GM23338 (cell line): ENCODE results near the gene OSGEPL1. TPM values are rescaled to one million over a fixed set of nuclear protein-coding genes. Genes with fewer than 3 reads are reported as not detected.

Experiments used
- ATAC-seq: fragments of 200-7000 bp; cut with Tn5 transposase; 3 replicates; pipeline ENCODE4 v1.9.1; 2020
- DNase-seq: peaks from one replicate; pipeline ENCODE4 v3.0.0-alpha.2; 2015; ENCODE audit warnings: low spot score
- H2AFZ ChIP-seq: fragments of 200-600 bp; sonication (generic); 2 replicates; pipeline ENCODE4 v1.8.0; 2016; ENCODE audit warnings: antibody characterized with exemption, mild to moderate bottlenecking, moderate library complexity
- H3F3A ChIP-seq: fragments of 200-600 bp; sonication (generic); replicated peaks from 2 replicates; pipeline ENCODE4 v1.8.0; 2017; ENCODE audit warnings: antibody characterized with exemption, mixed run types, low read depth
- H3K27ac ChIP-seq: fragments of 200-600 bp; sonication (generic); 2 replicates; pipeline ENCODE4 v1.6.1; 2016; ENCODE audit warnings: low read depth
- H3K27me3 ChIP-seq: fragments of 200-600 bp; sonication (generic); 2 replicates; pipeline ENCODE4 v1.8.0; 2016; ENCODE audit warnings: mild to moderate bottlenecking, mixed run types, moderate library complexity; ENCODE audit not compliant: insufficient read depth
- H3K36me3 ChIP-seq: fragments of 200-600 bp; sonication (generic); 2 replicates; pipeline ENCODE4 v1.8.0; 2016; ENCODE audit warnings: mild to moderate bottlenecking; ENCODE audit not compliant: insufficient read depth
- H3K4me1 ChIP-seq: fragments of 200-600 bp; sonication (generic); 2 replicates; pipeline ENCODE4 v1.8.0; 2016; ENCODE audit warnings: mild to moderate bottlenecking, moderate library complexity; ENCODE audit not compliant: insufficient read depth
- H3K4me2 ChIP-seq: fragments of 200-600 bp; sonication (generic); 2 replicates; pipeline ENCODE4 v1.7.1; 2017; ENCODE audit warnings: mixed run types
- H3K4me3 ChIP-seq: fragments of 200-600 bp; sonication (generic); 2 replicates; pipeline ENCODE4 v1.6.1; 2016; ENCODE audit warnings: mixed run types
- H3K79me2 ChIP-seq: fragments of 200-600 bp; sonication (generic); replicated peaks from 2 replicates; pipeline ENCODE4 v1.8.0; 2017; ENCODE audit warnings: mild to moderate bottlenecking; ENCODE audit not compliant: insufficient read depth
- H3K9me2 ChIP-seq: fragments of 200-600 bp; sonication (generic); 2 replicates; pipeline ENCODE4 v1.8.0; 2017; ENCODE audit not compliant: insufficient read depth
- H4K20me1 ChIP-seq: fragments of 200-600 bp; sonication (generic); replicated peaks from 2 replicates; pipeline ENCODE4 v1.8.0; 2017; ENCODE audit warnings: mild to moderate bottlenecking; ENCODE audit not compliant: insufficient read depth
- H3K27ac Mint-ChIP-seq: 2 replicates; pipeline ENCODE4 v1.8.0; 2020; ENCODE audit warnings: inconsistent platforms, mild to moderate bottlenecking, moderate library complexity, mixed read lengths
- H3K27me3 Mint-ChIP-seq: 3 replicates; pipeline ENCODE4 v1.8.0; 2022; ENCODE audit warnings: low read depth, mild to moderate bottlenecking, moderate library complexity, mixed read lengths, inconsistent platforms; ENCODE audit not compliant: insufficient read depth, poor library complexity
- H3K36me3 Mint-ChIP-seq: 3 replicates; pipeline ENCODE4 v1.8.0; 2021; ENCODE audit warnings: low read depth, mild to moderate bottlenecking, inconsistent platforms, moderate library complexity, mixed read lengths
- H3K4me1 Mint-ChIP-seq: 3 replicates; pipeline ENCODE4 v1.8.0; 2020; ENCODE audit warnings: mild to moderate bottlenecking, inconsistent platforms, mixed read lengths
- H3K4me3 Mint-ChIP-seq: 3 replicates; pipeline ENCODE4 v1.8.0; 2021; ENCODE audit warnings: moderate library complexity, mild to moderate bottlenecking, inconsistent platforms, mixed read lengths
- H3K9me3 Mint-ChIP-seq: 3 replicates; pipeline ENCODE4 v1.8.0; 2020; ENCODE audit warnings: moderate library complexity, mild to moderate bottlenecking, inconsistent platforms, mixed read lengths
- CREB1 ChIP-seq: fragments of 250-450 bp; sonication (Bioruptor Pico); IDR thresholded peaks from 2 replicates; pipeline ENCODE4 v1.5.0; 2020; ENCODE audit warnings: low read depth, mild to moderate bottlenecking, moderate library complexity
- JUNB ChIP-seq: IDR thresholded peaks from one replicate; pipeline ENCODE4 v1.6.1; 2016; ENCODE audit warnings: antibody characterized with exemption; ENCODE audit not compliant: unreplicated experiment
- NANOG ChIP-seq: IDR thresholded peaks from 2 replicates; pipeline ENCODE4 v1.6.1; 2016; ENCODE audit warnings: antibody characterized with exemption, borderline replicate concordance
- POLR2AphosphoS5 ChIP-seq: IDR thresholded peaks from 2 replicates; pipeline ENCODE4 v1.6.1; 2016; ENCODE audit warnings: antibody characterized with exemption, low read depth
- polyA plus RNA-seq: library from polyadenylated mRNA; unstranded; fragments of >200 nt; fragmentation: Nextera tagmentation; extraction: Ambion mirVana; gene quantifications from 2 replicates; pipeline ENCODE4 v1.2.1, GENCODE V29; 2016
- total RNA-seq: library from RNA; depleted of rRNA; stranded (reverse); fragments of >200 nt; shearing (Covaris generic); gene quantifications from 2 replicates; pipeline ENCODE4 v1.2.3, GENCODE V29; 2014
- TF ChIP-seq, protein P1 (sequence below): fragments of 250-450 bp; sonication (Bioruptor Pico); IDR thresholded peaks from 2 replicates; pipeline ENCODE4 v1.5.0; 2020; ENCODE audit warnings: mild to moderate bottlenecking, moderate library complexity

The OSGEPL1 gene
- total and polyA plus RNA-seq, 2 experiments from 2014 or later = 19.6 to 23.1 TPM

DNA sequence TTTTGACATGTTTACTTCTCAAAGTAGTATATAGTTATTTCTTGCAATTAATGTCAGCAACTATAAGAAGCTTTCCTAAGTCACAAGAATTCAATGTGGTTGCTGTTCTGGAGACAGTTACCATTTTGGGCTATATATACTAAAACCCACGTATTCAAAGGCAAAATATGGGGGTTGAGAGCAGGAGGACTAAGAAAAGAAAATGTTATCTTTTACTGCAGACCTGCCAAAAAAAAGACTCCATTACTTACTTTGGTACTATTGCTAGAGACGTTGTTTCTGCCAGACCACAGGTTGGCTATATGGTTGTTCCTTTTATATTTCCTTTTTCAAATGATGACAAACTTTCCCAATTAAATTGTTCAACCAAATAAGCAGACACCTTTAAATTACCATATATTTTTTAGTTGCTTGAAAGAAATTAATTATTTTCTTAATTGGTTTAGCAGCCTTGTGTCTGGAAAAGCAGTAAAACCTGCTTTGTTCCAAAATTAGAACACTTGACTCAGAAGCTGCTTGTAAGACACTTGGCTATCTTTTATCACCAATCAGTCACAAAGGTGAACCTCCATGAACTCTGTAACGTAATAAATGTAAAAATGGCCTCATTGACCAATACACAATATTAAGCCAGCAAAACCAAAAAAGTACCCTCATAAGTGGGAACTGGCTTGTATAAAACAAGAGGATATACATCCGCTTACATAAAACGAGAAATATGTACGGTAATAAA is 8.2 kb upstream of the OSGEPL1 start (continued):
- TF ChIP-seq, protein P1, sequence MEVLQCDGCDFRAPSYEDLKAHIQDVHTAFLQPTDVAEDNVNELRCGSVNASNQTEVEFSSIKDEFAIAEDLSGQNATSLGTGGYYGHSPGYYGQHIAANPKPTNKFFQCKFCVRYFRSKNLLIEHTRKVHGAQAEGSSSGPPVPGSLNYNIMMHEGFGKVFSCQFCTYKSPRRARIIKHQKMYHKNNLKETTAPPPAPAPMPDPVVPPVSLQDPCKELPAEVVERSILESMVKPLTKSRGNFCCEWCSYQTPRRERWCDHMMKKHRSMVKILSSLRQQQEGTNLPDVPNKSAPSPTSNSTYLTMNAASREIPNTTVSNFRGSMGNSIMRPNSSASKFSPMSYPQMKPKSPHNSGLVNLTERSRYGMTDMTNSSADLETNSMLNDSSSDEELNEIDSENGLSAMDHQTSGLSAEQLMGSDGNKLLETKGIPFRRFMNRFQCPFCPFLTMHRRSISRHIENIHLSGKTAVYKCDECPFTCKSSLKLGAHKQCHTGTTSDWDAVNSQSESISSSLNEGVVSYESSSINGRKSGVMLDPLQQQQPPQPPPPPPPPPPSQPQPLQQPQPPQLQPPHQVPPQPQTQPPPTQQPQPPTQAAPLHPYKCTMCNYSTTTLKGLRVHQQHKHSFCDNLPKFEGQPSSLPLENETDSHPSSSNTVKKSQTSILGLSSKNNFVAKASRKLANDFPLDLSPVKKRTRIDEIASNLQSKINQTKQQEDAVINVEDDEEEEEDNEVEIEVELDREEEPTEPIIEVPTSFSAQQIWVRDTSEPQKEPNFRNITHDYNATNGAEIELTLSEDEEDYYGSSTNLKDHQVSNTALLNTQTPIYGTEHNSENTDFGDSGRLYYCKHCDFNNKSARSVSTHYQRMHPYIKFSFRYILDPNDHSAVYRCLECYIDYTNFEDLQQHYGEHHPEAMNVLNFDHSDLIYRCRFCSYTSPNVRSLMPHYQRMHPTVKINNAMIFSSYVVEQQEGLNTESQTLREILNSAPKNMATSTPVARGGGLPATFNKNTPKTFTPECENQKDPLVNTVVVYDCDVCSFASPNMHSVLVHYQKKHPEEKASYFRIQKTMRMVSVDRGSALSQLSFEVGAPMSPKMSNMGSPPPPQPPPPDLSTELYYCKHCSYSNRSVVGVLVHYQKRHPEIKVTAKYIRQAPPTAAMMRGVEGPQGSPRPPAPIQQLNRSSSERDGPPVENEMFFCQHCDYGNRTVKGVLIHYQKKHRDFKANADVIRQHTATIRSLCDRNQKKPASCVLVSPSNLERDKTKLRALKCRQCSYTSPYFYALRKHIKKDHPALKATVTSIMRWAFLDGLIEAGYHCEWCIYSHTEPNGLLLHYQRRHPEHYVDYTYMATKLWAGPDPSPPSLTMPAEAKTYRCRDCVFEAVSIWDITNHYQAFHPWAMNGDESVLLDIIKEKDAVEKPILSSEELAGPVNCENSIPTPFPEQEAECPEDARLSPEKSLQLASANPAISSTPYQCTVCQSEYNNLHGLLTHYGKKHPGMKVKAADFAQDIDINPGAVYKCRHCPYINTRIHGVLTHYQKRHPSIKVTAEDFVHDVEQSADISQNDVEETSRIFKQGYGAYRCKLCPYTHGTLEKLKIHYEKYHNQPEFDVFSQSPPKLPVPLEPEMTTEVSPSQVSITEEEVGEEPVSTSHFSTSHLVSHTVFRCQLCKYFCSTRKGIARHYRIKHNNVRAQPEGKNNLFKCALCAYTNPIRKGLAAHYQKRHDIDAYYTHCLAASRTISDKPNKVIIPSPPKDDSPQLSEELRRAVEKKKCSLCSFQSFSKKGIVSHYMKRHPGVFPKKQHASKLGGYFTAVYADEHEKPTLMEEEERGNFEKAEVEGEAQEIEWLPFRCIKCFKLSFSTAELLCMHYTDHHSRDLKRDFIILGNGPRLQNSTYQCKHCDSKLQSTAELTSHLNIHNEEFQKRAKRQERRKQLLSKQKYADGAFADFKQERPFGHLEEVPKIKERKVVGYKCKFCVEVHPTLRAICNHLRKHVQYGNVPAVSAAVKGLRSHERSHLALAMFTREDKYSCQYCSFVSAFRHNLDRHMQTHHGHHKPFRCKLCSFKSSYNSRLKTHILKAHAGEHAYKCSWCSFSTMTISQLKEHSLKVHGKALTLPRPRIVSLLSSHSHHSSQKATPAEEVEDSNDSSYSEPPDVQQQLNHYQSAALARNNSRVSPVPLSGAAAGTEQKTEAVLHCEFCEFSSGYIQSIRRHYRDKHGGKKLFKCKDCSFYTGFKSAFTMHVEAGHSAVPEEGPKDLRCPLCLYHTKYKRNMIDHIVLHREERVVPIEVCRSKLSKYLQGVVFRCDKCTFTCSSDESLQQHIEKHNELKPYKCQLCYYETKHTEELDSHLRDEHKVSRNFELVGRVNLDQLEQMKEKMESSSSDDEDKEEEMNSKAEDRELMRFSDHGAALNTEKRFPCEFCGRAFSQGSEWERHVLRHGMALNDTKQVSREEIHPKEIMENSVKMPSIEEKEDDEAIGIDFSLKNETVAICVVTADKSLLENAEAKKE (CRISPR knock-in tag) = no peak
- TF ChIP-seq NANOG = no peak

DNA sequence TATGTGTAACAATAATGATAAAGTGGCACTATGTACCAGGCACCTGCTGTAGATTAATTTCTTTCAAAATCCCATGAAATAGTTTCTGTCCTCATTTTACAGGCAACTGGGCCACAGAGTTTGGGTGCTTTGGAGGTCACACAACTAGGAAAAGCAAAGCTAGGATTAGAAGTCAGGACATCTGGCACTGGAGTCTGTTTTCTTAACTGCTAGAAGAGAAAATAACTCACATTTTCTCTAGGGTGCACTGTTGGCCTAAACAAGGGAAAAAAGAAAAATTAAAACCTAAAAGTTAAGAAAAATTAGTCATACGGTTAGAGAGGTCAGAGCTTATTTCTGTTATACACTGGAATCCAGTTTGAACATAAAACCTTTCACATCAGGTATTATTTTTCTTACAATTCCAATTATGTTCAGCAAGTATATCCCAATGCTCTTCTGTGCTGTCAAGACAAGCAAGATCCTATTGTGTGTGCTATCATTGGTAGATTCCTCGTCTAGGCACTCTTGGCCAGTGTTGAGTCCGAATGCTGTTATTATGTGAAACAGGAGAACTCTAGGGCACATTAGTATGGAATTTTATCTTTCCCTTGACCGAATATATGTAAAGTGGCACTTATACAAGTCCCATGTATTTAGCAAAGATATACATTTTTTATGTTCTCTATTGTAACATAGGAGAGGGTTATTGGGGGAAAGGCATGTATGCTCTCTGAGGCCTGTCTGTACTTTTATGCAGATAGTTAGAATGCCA is 1.5 kb upstream of the OSGEPL1 start:
- Histone ChIP-seq H2AFZ (peak overlapping the region; percentile 44; the same call in 1 of the 2 replicates), H3K4me2 (peak overlapping the region; percentile 86), H3K36me3 (peaks cover 3% of the 10 kb centered on the region), H3K9me2 (no peaks in the 10 kb centered on the region), H3K79me2 (peaks cover 10% of the 10 kb centered on the region; the same call in 1 of the 2 replicates), H3F3A (peaks cover 6% of the 10 kb centered on the region; the same call in 1 of the 2 replicates), H3K27me3 (no peaks in the 10 kb centered on the region), H3K4me1 (peaks cover 8% of the 10 kb centered on the region; the same call in 1 of the 2 replicates), H4K20me1 (no peaks in the 10 kb centered on the region), H3K27ac (no peak overlapping the region), H3K4me3 (peak overlapping the region; percentile 75)
- H3K36me3 Mint-ChIP-seq = peaks cover 20% of the 10 kb centered on the region
- peak overlapping the region; percentile 85; the same call in 2 of the 3 replicates for H3K4me3 Mint-ChIP-seq
- H3K27ac Mint-ChIP-seq = no peak overlapping the region; the same call in 1 of the 2 replicates
- ATAC-seq (no peak), DNase-seq (peak; percentile 7)
- H3K4me1 Mint-ChIP-seq = no peaks in the 10 kb centered on the region
- H3K27me3 Mint-ChIP-seq = peaks cover 2% of the 10 kb centered on the region
- no peaks in the 10 kb centered on the region for H3K9me3 Mint-ChIP-seq
- TF ChIP-seq NANOG = no peak
- TF ChIP-seq, protein P1 (CRISPR knock-in tag) = no peak
- no peak for TF ChIP-seq JUNB
- no peak for TF ChIP-seq CREB1 (CRISPR knock-in tag)
- TF ChIP-seq POLR2AphosphoS5 = no peak
